ENCODE results near the gene TJP1. TPM values are rescaled to one million over a fixed set of nuclear protein-coding genes. Genes with fewer than 3 reads are reported as not detected.

TJP1 gene
- total and polyA plus RNA-seq, 8 donors: 82.9 to 130 (median 121) TPM

DNA sequence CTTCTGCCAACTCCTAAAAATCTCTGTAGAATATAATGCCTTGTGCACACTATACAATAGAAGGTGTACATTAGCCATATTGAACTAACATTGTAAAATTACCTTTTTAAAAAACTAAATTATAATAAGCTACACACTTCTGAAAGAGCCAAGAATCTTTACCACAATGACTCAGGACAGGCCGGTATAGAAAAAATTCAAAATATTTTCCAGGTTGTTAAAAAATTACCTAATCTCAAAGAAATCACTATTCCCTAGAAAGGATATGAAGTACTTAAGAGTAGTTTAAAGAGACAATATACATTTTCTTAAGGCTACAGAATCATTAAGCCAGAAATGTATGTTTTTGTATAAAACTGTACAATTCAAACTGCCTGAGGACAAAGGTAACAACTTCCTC lies 48.5 kb downstream of the TJP1 start:
- no peaks in the 10 kb centered on the region for H3K9me3 ChIP-seq
- H3K4me1 ChIP-seq: peaks cover 4 to 7% of the 10 kb centered on the region in 2 donors
- TF ChIP-seq CTCF (IDR thresholded peaks at IDR 0.05): no peak
- intact Hi-C loops (cut with DNase I): no loop called here
- no peak for DNase-seq
- H3K4me3 ChIP-seq: no peak overlapping the region
- H3K36me3 ChIP-seq: peaks cover 0 to 21% of the 10 kb centered on the region in 2 donors
- ATAC-seq: no peak
- no peak overlapping the region for H3K27ac ChIP-seq
- no peaks in the 10 kb centered on the region for H3K27me3 ChIP-seq

DNA sequence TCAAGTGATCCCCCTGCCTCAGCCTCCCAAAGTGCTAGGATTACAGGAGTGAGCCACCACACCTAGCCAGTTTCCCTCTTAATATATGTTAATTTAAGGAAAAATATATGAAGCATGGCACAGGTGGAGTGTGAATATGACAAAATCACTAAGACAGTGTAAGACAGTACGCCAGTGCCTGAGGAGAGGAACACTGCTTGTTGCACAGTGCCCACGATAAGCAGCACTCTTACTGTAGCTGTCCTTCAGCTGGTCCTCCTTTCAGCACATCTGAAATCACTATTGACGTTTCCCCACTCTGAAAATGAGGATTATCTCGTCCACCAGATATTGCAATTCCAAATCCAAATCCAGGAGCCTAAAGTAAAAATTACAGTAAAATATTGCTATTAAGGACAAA lies 49.3 kb downstream of the TJP1 start:
- ATAC-seq (no peak), DNase-seq (no peak)
- Histone ChIP-seq H3K4me3 (no peak overlapping the region), H3K4me1 (peaks cover 4 to 7% of the 10 kb centered on the region in 2 donors), H3K27me3 (no peaks in the 10 kb centered on the region), H3K9me3 (no peaks in the 10 kb centered on the region), H3K36me3 (peaks cover 0 to 21% of the 10 kb centered on the region in 2 donors), H3K27ac (no peak overlapping the region)
- intact Hi-C loops (cut with DNase I): no loop called here
- TF ChIP-seq CTCF (IDR thresholded peaks at IDR 0.05): no peak

GRCh38 chr15:29770796-29771195 lies 51.5 kb downstream of the TJP1 start:
- intact Hi-C loops (cut with DNase I): no loop called here
- Histone ChIP-seq H3K9me3 (no peaks in the 10 kb centered on the region), H3K4me3 (no peak overlapping the region), H3K27me3 (no peaks in the 10 kb centered on the region), H3K36me3 (peaks cover 0 to 26% of the 10 kb centered on the region in 2 donors), H3K27ac (no peak overlapping the region), H3K4me1 (no peaks in the 10 kb centered on the region)
- DNase-seq: no peak
- ATAC-seq: no peak
- no peak for TF ChIP-seq CTCF (IDR thresholded peaks at IDR 0.05)

GRCh38 chr15:29765898-29766527 lies 56.3 kb downstream of the TJP1 start:
- Histone ChIP-seq H3K36me3 (peaks cover 0 to 38% of the 10 kb centered on the region in 2 donors), H3K9me3 (no peaks in the 10 kb centered on the region), H3K4me1 (no peaks in the 10 kb centered on the region), H3K4me3 (no peak overlapping the region), H3K27ac (no peak overlapping the region), H3K27me3 (no peaks in the 10 kb centered on the region)
- peak in 2 of 4 donors; percentile 24 to 38 for DNase-seq
- intact Hi-C loops (cut with DNase I): no loop called here
- no peak for ATAC-seq
- TF ChIP-seq CTCF (IDR thresholded peaks at IDR 0.05): no peak

GRCh38 chr15:29765234-29765841 lies 56.9 kb downstream of the TJP1 start:
- Histone ChIP-seq H3K27me3 (no peaks in the 10 kb centered on the region), H3K4me1 (no peaks in the 10 kb centered on the region), H3K9me3 (no peaks in the 10 kb centered on the region), H3K4me3 (no peak overlapping the region), H3K27ac (no peak overlapping the region), H3K36me3 (peaks cover 0 to 38% of the 10 kb centered on the region in 2 donors)
- DNase-seq (no peak), ATAC-seq (no peak)
- intact Hi-C loops (cut with DNase I): no loop called here
- TF ChIP-seq CTCF (IDR thresholded peaks at IDR 0.05): no peak
